Breast epithelium (tissue), 4 donors: ENCODE measurements around the gene IGFBP4. TPM values are rescaled to one million over a fixed set of nuclear protein-coding genes. Genes with fewer than 3 reads are reported as not detected.

Source experiments
- DNase-seq, 2 donors: peaks; one replicate each; pipeline ENCODE4 v3.0.0-alpha.2; 2019; ENCODE audit warnings: low spot score in 2 of 2
- H3K27ac ChIP-seq, 2 donors: fragments of 200-600 bp; sonication (generic) in 1 of 2; one replicate each; pipeline ENCODE4 v1.5.1; 2016 to 2019; ENCODE audit warnings: mild to moderate bottlenecking in 1 of 2
- H3K27me3 ChIP-seq, 2 donors: fragments of 200-600 bp; sonication (generic) in 1 of 2; one replicate each; pipeline versions ENCODE4 v1.5.1 to v1.6.0; 2017 to 2019; ENCODE audit warnings: control low read depth in 1 of 2, mild to moderate bottlenecking in 1 of 2
- H3K36me3 ChIP-seq: fragments of 200-600 bp; one replicate; pipeline ENCODE4 v1.5.1; 2019
- H3K4me1 ChIP-seq, 2 donors: fragments of 200-600 bp; sonication (generic); one replicate each; pipeline ENCODE4 v1.5.1; 2016 to 2019; ENCODE audit warnings: control low read depth in 1 of 2
- H3K4me3 ChIP-seq, 3 donors: fragments of 200-600 bp; sonication (generic); 1 replicate in 2 of 3; 2 replicates in 1 of 3; pipeline ENCODE4 v1.5.1; 2016 to 2019; ENCODE audit warnings: mild to moderate bottlenecking in 3 of 3, moderate library complexity in 2 of 3
- H3K9me3 ChIP-seq, 2 donors: fragments of 200-600 bp; sonication (generic) in 1 of 2; one replicate each; pipeline ENCODE4 v1.5.1; 2016 to 2019; ENCODE audit warnings: control low read depth in 1 of 2
- POLR2A ChIP-seq: fragments of 450-650 bp; IDR thresholded peaks from one replicate; pipeline ENCODE4 v1.6.1; 2016; ENCODE audit warnings: antibody characterized with exemption, mild to moderate bottlenecking, moderate library complexity
- POLR2AphosphoS5 ChIP-seq, 3 donors: sonication (generic); formaldehyde crosslinking; IDR thresholded peaks; one replicate each; pipeline ENCODE4 v1.6.1; 2017; ENCODE audit warnings: antibody characterized with exemption in 3 of 3
- intact Hi-C: fragments of 100-400 bp; cut with DNase I; formaldehyde crosslinking; loops from one replicate; pipeline ENCODE4 v1.15.1; 2023; ENCODE audit warnings: low total_unique reads
- total RNA-seq, 3 donors: library from RNA; depleted of rRNA; stranded (reverse); fragments of >200 nt; gene quantifications; one replicate each; pipeline ENCODE4 v1.1.0, GENCODE V29; 2016
- TF ChIP-seq, protein P1 (sequence below), 3 donors: fragments of 450-650 bp; IDR thresholded peaks; one replicate each; pipeline ENCODE4 v1.5.1; 2016 to 2017; ENCODE audit warnings: antibody characterized with exemption in 3 of 3, mild to moderate bottlenecking in 3 of 3, moderate library complexity in 3 of 3

The IGFBP4 gene
- total RNA-seq, 3 donors from 2014 or later = 191 to 893 (median 278) TPM

DNA sequence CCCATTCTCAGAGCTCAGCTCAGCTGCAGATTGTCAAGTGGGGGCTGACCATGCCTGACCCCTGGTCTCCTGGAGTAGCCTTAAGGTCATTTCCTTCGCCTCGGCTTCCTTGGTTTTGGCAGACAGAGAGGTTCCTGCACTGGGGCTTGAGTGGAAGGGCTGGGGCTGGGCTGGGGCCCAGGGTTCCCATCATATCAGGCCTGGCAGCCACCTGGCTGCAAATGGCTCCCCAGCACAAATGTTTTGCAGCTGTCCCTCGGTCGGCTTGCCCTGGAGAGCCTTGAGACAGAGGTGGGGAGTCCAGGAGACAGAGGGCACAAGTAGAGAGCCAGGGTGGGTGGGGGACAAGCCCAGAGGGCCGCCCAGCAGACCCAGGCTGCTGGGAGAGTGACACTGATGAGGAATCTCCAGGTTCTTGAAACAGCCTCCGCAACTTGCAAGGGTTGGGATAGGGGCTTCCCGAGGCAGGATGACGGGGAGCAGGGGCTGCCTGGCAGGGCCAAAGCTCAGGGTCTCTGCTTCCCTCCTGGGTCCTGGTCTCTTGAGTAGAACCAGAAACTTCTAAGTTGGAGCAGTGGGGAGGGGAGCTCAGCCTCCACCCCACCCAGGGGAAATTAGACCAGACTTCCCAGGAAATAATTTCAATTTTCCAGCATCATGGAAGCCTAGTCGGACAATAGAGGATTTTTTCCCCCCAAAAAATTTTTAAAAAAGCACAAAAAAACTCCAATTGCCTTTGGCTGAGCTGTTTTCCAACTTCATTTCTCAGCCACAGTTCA lies 19.3 kb downstream of the IGFBP4 start:
- Histone ChIP-seq H3K4me1 (peaks cover 3 to 4% of the 10 kb centered on the region in 2 donors), H3K27ac (peak overlapping the region; percentile 50 to 80), H3K4me3 (no peak overlapping the region), H3K27me3 (no peaks in the 10 kb centered on the region), H3K9me3 (no peaks in the 10 kb centered on the region), H3K36me3 (no peaks in the 10 kb centered on the region)
- intact Hi-C loops = no loop called here
- TF ChIP-seq, protein P1, sequence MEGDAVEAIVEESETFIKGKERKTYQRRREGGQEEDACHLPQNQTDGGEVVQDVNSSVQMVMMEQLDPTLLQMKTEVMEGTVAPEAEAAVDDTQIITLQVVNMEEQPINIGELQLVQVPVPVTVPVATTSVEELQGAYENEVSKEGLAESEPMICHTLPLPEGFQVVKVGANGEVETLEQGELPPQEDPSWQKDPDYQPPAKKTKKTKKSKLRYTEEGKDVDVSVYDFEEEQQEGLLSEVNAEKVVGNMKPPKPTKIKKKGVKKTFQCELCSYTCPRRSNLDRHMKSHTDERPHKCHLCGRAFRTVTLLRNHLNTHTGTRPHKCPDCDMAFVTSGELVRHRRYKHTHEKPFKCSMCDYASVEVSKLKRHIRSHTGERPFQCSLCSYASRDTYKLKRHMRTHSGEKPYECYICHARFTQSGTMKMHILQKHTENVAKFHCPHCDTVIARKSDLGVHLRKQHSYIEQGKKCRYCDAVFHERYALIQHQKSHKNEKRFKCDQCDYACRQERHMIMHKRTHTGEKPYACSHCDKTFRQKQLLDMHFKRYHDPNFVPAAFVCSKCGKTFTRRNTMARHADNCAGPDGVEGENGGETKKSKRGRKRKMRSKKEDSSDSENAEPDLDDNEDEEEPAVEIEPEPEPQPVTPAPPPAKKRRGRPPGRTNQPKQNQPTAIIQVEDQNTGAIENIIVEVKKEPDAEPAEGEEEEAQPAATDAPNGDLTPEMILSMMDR (IDR thresholded peaks at IDR 0.05) = no peak
- TF ChIP-seq POLR2AphosphoS5 (IDR thresholded peaks at IDR 0.05) = peak in 2 of 3 donors; percentile 4 to 9
- no peak for DNase-seq

- Histone ChIP-seq H3K4me1 (peaks cover 0 to 4% of the 10 kb centered on the region in 2 donors), H3K4me3 (no peak overlapping the region), H3K27me3 (no peaks in the 10 kb centered on the region), H3K9me3 (no peaks in the 10 kb centered on the region), H3K36me3 (no peaks in the 10 kb centered on the region), H3K27ac (peak overlapping the region; percentile 50 to 80)
- no peak for DNase-seq
- intact Hi-C loops = no loop called here
- TF ChIP-seq, protein P1 (IDR thresholded peaks at IDR 0.05) = no peak
- TF ChIP-seq POLR2A (no peak), POLR2AphosphoS5 (IDR thresholded peaks at IDR 0.05) (no peak)
These were observed 19.9 kb downstream of the IGFBP4 start for GRCh38 chr17:40463122-40463550.

DNA sequence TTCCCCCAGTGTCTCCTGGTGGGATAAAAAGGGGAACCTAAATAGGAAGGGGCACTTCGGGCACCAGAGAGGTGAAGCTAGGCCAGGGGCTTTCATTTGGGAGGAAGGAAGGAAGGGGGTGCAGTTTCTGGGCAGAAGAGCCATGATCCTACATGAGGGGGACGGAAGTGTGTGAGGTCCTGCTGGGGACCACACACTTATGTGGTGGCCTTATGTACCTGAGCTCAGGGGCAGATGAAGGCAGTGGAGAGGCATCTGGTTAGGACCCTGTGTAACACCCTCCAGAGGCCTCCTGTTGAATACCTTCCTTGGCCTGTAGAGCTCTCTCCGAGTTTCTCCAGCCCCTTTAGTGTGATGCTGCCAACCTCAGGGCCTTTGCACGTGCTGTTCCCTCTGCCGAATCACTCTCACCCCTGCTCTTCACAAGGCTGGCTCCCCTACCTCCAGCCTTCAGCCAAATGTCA lies 21.2 kb downstream of the IGFBP4 start:
- TF ChIP-seq POLR2A = no peak
- TF ChIP-seq POLR2AphosphoS5 (IDR thresholded peaks at IDR 0.05) = peak in 2 of 3 donors; percentile 4 to 14
- TF ChIP-seq, protein P1 (IDR thresholded peaks at IDR 0.05) = no peak
- Histone ChIP-seq H3K9me3 (no peaks in the 10 kb centered on the region), H3K27ac (peak overlapping the region; percentile 7 to 71), H3K36me3 (no peaks in the 10 kb centered on the region), H3K4me1 (peaks cover 0 to 3% of the 10 kb centered on the region in 2 donors), H3K4me3 (no peak overlapping the region), H3K27me3 (no peaks in the 10 kb centered on the region)
- DNase-seq = no peak
- intact Hi-C loops = no loop called here

DNA sequence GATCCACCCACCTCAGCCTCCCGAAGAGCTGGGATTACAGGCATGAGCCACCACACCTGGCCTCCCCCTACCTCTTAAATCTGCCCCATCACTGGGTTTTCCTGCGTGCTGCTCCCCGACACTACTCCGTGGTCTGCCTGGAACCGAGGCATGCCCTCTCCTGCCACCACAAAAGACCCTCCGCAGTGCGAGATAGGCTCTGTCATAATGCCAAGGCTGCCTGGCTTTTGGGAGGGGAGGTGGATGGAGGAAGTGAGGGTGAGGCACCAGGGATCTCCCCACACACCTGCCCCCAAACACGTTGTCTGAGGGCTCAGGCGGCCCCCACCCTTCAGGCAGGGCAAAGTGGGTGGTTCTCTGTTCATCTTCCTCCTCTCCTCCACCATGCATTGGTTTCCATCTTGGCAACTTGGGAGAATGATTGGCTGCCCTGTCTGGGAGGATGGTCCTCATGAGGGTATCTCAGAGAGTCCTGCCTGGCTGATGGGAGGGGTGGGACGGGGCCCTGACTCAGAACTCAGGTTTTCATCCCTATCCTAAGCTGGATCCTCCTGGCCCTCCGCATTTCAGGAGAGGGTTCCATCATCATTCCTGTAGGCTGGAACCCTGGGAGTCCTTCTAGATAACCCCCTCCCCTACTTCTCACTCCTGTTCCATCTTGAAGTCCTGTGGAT lies 23.2 kb downstream of the IGFBP4 start:
- no peaks in the 10 kb centered on the region for H3K27me3 ChIP-seq
- no peaks in the 10 kb centered on the region for H3K9me3 ChIP-seq
- intact Hi-C loops = no loop called here
- DNase-seq = no peak
- H3K4me3 ChIP-seq = no peak overlapping the region
- H3K36me3 ChIP-seq = no peaks in the 10 kb centered on the region
- TF ChIP-seq POLR2AphosphoS5 (IDR thresholded peaks at IDR 0.05) = peak in 1 of 3 donors; percentile 17
- TF ChIP-seq, protein P1 (IDR thresholded peaks at IDR 0.05) = no peak
- H3K27ac ChIP-seq = no peak overlapping the region
- H3K4me1 ChIP-seq = no peaks in the 10 kb centered on the region
